T47D (cell line): ENCODE measurements around the gene SFI1.

ENCODE experiments used
- DNase-seq, 2 experiments: peaks; one replicate each; pipeline versions ENCODE4 v3.0.0 to v3.0.0-alpha.2; 2011 to 2012; ENCODE audit warnings: low read depth in 1 of 2, low spot score in 1 of 2
- JUND ChIP-seq: IDR thresholded peaks from 2 replicates; pipeline ENCODE4 v1.6.1; 2012; ENCODE audit warnings: low read depth
- in situ Hi-C: cut with HindIII; loops from 2 replicates; pipeline ENCODE4 v1.10.0; 2016; ENCODE audit warnings: low sequenced_read_pairs, low pct_unique_long_range_greater_than_20kb

Gene SFI1

DNA sequence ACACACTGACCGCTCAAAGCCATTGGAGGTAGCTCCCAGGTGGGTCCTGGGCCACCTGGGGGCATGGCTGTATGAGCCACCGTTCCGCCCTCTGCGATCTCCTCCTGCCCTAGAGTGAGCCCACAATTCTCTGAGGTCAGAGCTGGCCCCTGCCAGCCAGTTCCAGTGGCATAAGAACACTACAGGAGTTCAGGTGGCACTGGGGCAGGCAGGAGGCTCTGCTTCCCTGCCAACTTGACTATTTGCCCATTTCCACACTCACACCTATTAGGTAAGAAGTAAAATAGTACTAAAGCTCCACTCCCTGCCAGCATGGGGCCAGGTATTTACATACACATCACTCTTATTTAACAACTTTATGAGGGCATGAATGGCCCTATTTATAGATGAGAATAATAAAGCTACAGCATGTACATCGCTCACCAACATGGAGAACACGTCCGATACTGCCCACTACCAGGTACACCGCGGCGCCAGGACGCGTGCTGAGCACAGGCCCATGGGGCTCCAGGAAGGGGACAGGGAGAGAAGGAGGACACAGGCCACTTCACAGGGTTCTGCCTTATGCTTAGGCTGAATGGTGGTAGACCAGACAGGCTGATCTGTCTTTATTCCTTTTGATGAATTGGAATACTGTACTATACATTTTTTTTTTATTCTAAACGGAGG is 139.4 kb downstream of the SFI1 start:
- DNase-seq, result no peak
- in situ Hi-C loops, result no loop called here
- TF ChIP-seq JUND, result no peak

DNA sequence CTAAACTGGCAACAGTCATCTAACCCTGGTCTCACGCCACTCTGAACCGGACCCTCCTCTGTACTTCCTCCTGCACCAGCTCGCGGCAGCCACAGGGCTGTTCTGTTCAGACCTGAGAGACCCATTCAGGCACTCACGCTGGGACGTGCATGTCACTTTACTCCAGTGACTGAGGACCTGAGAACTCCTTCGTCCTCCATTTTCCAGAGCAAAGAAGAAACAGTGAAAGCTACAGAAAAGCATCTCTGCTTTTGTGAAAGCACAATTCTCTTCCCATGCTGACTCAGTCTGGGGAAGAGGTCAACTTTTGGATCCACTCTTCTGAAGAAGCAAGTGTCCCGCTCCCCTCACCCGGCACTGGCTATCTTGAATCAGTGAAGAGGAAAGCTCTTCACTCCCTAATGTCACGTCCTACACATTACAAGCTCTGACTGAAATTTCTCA is 141.1 kb downstream of the SFI1 start:
- in situ Hi-C loops, result no loop called here
- DNase-seq, result no peak
- no peak for TF ChIP-seq JUND

DNA sequence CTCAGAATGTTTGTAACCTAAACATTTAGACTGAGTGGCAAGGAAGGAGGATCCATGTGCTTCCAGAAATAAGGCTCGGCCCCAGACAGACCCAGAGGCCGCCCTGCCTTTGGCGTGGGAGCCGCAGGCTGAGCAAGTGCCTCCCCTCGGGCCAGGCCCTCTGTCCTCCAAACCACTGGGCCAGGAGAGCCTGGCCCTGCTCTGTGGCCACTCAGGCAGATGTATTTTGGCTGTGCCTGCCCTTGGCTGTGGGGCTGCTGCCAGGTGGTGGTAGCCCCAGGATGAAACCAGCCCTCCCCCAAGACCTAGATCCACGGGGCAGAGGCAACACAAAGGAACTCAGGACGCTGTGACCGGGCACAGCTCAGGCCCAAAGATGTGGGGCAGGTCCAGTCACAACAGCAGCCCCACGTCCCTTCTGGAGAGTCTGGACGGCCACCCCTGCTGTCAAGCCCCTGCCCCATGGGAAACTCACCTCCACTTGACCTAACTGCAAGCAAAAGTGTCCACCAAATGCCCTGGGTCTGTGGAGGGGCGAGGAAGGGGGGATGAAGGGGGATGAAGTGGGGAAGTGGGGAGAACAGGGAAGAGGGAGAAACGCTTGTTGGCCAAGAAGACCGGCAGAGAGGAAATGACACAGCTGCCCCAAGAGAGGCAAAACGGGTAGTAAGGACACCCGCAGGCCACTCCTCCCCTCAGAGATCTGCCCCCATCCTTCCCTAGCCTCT is 141.7 kb downstream of the SFI1 start:
- in situ Hi-C loops, result no loop called here
- no peak for TF ChIP-seq JUND
- DNase-seq, result peak in 1 of 2 experiments; percentile 88

DNA sequence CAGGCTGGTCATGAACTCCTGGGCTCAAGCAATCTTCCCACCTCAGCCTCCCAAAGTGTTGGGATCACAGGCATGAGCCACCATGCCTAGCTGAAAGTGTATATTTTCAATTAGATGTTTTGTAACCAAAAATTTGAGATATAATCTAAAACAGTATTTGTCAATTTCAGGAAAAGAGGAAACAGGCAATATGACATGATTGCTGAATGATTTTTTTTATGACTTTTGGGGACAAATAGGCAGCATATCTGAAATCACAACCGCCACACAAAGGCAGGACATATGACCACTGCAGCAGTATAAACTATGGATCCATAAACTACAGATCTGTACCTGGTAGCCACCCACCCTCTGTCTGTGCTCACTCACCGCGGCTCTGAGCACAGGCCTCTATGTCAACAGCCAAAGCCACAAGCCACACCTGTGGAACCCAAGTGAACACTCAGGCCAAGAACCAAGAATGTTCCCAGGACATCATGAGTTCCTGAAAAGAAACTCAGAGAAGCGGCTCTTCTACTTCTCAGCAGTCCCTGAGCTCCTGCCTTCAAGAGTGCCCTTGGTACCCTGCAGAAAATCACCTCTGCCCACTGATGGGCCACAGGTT is 143.2 kb downstream of the SFI1 start:
- DNase-seq, result peak in 1 of 2 experiments; percentile 84
- in situ Hi-C loops, result no loop called here
- TF ChIP-seq JUND, result no peak

DNA sequence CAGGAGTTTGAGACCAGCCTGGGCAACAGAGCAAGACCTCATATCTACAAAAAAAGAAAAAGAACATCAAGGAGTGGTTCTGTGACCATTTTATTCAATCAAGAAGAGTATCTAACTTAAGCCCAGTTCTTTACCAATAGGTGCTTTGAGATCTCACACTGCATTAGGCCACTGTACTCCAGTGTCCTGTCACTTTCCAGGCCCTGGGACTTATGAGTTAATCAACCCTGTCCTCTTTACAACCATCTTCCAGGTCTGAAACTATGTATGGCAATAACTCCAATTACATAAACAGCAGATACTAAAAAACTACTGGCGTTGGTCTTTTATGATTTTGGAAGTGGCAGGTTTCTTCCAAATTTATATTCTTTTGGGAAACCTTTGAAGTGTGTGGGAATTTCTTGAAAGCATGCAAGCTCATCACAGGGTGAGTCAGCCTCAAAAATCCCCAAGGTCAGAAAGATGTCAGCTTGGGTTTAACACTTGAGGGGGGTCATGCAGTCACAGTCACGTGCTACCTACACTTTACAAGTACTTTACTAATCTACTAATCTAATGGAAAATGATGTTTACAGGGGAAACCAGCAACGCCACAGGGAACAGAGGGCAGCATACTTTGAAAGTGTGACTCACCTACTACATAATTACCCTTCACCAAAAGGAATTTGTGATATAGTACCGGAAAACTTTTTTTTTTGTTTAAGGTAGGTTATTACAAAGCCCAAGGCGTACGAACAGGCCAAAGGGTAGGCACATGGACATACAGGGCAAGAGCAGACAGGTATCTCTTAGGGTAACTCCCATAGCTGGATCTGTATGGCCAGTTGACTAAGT is 150.1 kb downstream of the SFI1 start:
- DNase-seq, result no peak
- in situ Hi-C loops, result no loop called here
- no peak for TF ChIP-seq JUND

DNA sequence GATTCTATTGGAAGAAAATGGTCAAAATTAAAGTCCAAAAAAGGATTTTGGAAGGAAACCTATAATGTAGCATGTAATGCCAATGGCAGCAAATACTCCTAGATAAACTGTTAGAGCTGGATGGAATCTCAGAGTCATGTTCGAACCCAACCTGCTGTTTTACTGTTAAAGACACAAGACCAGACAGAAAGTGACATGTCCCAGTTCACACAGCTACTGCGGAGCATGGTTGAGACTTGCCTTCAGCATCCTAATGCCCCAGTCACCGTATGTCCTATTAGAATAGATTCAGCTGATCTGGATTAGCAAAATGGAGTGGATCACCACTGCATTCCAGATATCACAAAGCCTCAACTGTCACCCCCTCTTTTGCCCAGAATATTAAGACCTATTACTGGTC is 150.7 kb downstream of the SFI1 start:
- in situ Hi-C loops, result no loop called here
- DNase-seq, result no peak
- no peak for TF ChIP-seq JUND

DNA sequence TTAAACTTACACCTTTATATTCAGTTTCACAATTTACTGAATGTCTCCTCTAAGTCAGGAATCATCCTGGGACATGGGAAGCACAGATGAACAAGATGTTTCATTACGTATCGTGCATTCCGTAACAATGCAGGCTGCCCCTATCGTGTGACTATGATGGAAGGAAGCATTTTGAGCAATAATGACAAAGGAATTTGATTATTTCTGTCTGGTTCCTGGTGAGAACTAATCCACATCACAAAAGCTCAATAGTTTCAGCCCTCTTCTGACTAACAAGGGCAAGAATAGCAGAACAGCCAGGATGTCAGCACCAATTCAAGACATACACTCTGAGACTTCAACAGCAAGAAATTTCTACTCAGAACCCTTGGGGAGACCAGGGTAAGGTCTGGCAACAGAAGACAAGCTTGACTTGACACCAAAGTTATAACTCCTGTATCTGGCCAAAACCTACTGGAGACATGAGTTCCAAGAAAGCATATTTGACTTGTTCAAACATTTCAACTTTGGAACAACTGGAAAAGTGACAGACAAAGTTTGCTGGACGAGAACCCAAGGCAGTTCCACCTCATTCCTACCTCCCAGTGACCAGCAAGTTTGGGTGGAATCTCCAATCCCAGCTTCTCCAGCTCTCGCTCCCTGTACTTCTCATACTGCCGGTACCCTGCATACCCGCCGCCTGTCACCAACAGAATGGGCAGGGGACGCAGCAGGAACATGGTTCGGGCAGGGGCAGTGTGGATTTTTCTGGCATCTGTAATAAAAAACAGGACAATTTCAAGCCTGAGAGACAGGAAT is 151.4 kb downstream of the SFI1 start:
- no peak for TF ChIP-seq JUND
- in situ Hi-C loops, result no loop called here
- no peak for DNase-seq

DNA sequence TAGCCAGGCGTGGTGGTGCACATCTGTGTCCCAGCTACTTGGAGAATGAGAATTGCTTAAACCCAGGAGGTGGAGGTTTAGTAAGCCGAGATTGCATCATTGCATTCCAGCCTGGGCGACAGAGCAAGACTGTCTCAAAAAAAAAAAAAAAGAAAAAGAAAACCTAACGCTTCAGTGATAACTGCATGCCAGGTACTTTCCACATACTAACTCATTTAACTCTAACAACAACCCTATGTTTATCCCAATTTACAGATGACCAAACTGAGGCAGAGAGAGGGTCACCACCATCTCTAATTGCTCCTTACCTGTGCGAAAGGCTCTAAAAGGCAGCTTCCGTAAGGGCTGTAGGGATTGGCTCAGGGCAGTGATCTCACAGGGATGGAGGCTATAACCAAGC is 154.1 kb downstream of the SFI1 start:
- no peak for TF ChIP-seq JUND
- in situ Hi-C loops, result no loop called here
- DNase-seq, result no peak

DNA sequence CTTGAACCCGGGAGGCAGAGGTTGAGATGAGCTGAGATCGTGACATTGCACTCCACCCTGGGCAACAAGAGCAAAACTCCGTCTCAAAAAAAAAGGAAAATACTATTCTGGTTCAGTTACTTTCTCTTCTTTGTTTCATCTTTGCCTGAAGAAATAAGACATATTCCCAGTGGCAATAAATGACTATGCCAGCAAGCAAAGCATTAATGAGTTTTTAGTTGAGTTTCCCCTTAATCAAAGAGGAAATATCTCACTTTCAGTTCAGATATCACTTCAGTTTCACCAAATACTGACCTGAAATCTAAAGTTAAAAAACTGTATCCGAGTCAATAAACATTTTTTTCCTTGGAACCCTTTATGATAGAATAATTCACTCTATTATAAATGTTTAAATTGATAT is 155.3 kb downstream of the SFI1 start:
- TF ChIP-seq JUND, result no peak
- DNase-seq, result no peak
- in situ Hi-C loops, result no loop called here

DNA sequence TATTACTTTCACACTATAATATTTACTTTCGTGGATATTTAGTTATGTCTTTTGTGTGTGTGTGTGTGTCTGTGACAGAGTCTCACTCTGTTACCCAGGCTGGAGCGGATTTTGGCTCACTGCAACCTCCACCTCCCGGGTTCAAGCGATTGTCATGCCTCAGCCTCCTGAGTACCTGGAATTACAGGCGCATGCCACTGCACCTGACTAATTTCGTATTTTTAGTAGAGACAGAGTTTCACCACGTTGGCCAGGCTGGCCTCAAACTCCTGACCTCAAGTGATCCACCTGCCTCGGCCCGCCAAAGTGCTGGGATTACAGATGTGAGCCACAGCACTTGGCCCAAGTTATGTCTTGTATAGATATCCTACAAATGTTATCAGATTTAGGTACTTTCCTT is 155.8 kb downstream of the SFI1 start:
- in situ Hi-C loops, result no loop called here
- no peak for DNase-seq
- no peak for TF ChIP-seq JUND

DNA sequence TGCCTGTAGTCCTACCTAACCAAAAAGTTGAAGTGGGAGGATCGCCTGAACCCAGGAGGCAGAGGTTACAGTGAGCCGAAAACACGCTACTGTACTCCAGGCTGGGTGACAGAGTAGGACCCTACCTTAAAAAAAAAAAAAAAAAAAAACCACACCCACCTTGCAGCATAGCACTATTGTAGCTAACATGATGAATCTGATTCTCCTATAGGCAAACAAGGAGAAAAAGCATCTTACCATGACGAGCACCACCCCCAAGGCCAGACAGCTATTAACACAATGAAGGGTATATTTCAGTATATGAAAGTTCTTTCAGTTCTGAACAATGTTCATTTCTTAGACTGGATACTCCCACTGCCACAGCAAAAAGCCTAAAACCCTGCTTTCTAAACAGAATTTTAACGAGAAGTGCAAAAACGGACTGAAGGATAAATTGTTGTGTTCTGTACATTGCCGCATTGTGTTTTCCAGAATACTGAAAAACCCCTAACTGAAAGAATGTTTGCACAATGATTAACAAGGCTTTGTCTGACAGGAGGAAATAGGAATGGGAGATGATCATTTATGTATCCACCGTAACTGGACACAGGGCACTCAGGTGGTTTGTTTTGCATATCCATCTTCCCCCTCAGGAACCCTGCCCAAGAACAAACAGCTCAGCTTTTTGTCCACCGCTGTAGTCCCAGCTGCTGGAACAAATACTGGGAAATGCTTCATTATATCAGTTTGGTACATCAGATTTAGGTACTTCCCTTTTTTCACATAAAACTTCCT is 156.8 kb downstream of the SFI1 start:
- in situ Hi-C loops, result no loop called here
- TF ChIP-seq JUND, result no peak
- DNase-seq, result no peak

DNA sequence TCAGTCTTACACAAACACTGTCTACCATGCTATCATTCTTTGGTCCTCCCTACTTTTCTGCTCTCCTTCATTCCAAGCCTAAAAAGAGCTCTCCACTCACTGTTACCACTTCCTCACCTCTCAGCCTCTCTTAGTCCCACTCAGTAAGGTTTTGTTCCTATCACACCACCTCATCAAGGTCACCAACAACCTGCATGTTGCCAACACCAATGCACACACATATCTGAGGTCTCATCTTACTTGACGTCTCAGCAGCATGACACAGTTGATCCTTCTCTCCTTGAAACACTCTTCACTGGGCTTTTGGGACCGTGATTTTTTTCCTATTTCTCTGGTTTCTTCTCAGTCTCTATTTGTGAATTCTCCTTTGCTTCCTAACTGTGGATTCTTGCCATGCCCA is 157.6 kb downstream of the SFI1 start:
- in situ Hi-C loops, result no loop called here
- no peak for TF ChIP-seq JUND
- no peak for DNase-seq
